GM12874 (cell line): ENCODE results near the gene ARHGEF7.

Source experiments
- TF ChIP-seq, protein P1 (sequence below): IDR thresholded peaks from 2 replicates; pipeline ENCODE4 v1.5.1; 2011; ENCODE audit warnings: low read depth, mild to moderate bottlenecking, control low read depth, low read length, moderate library complexity; ENCODE audit not compliant: insufficient read depth

The ARHGEF7 gene

DNA sequence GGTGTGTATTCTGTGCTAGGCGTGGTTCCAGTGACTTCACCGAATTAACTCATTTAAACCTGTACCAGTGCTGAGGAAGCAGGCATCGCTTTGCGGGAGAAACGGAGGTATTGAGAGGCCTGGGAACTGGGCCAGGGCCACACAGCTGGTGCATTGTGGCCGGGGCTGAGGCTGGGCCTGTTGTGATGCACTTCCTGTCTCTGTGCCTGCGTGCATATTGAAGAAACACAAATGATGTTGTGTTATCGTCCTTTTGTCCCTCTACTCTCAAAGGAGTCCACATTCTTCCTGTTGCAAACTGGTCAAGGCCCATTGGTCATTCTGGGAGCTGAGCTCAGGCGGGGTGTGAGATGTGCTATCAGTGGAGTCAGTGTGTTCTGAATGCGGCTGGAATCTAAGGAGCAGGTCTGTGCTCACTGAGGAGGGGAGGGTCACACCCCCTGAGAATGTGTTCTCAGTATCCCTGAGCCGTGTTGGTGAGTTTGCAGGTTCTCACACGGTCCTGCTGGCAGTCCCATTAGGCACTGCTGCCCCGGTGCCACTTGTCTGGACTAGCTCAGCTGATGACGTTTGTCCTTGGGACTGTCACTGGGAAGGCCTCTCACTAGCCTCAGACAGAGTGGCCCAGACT lies 62.1 kb downstream of the ARHGEF7 start:
- TF ChIP-seq, protein P1, sequence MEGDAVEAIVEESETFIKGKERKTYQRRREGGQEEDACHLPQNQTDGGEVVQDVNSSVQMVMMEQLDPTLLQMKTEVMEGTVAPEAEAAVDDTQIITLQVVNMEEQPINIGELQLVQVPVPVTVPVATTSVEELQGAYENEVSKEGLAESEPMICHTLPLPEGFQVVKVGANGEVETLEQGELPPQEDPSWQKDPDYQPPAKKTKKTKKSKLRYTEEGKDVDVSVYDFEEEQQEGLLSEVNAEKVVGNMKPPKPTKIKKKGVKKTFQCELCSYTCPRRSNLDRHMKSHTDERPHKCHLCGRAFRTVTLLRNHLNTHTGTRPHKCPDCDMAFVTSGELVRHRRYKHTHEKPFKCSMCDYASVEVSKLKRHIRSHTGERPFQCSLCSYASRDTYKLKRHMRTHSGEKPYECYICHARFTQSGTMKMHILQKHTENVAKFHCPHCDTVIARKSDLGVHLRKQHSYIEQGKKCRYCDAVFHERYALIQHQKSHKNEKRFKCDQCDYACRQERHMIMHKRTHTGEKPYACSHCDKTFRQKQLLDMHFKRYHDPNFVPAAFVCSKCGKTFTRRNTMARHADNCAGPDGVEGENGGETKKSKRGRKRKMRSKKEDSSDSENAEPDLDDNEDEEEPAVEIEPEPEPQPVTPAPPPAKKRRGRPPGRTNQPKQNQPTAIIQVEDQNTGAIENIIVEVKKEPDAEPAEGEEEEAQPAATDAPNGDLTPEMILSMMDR, result no peak

- TF ChIP-seq, protein P1, result no peak
Measured at GRCh38 chr13:111177921-111178320, 62.8 kb downstream of the ARHGEF7 start.

DNA sequence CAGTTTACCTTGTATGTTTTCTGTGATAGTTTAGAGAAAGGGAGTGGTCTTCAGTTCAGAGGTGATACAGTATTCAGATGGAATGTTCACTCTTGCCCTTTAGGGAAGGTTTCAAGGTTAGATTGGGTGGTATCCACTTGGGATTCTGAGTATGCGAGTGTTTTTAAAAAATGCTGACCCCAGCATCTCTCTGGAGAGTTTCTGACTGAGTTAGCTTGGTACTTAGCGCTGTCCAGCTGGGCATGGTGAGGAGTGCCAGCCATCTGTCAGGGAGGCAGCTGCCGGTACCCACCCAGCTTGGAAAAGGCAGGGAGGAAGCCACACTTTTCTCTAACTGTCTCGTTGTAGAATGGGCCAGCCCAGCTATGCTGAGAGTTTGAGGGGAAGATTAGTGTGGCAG lies 63.3 kb downstream of the ARHGEF7 start:
- TF ChIP-seq, protein P1, result no peak

DNA sequence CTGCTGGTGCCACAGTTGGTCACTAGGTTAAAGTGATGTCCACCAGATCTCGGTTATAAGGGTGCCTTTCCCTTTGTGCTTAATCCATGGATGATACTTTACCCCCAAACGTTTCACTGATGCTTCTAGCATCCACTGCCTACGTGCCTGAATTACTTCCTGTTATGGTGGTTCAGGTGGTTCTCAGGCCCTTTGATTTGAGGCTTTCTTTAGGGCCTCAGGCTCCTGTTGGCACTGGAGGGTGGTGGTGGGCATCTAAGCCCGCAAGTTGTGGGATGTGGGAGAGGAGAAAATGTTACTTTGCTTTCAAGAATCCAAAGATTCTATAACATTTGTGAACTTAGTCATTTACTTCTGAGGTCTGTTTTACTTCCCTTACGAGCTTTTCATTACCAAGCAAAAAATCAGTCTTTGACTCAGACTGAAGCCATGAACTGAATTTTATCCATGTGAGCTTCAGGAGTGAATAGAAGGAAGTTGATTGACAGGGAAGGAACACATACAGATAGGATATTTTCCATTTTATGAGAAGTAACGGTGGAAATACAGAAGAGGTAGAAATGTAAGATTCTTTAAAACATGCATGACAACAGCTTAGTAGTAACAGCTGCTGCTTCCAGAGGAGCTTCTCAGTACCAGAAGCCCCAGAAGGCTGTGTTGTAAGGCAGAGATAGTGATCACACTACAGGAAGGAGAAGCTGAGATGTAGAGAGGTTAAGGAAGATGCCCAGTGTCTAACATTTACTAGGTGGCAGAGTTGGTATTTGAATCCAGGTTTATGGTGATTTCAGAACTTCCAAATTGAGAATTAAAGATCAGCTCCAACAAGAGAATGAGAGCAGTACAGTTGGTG lies 65.0 kb downstream of the ARHGEF7 start:
- TF ChIP-seq, protein P1, result no peak

DNA sequence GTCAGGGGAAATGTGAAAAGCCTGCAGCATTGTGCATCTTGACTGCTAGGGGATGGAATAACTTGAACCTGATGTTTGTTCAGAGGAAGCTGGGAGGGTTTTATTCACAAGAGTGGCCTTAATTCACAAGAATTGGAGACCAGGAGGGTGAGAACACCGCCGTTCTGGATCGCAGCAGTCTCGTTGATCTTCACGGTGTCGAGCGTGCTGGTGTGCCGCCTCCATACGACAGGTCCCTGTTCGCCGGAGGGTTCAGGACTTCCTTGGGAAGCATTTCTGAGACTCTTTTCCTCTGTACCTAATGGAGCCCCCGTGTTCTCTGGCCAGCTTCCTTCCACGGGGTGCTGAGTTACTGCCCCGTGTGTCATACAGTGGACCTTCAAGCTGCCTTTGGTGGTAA lies 66.9 kb downstream of the ARHGEF7 start:
- TF ChIP-seq, protein P1, result no peak

GRCh38 chr13:111183087-111183645 lies 68.1 kb downstream of the ARHGEF7 start:
- TF ChIP-seq, protein P1, result no peak

- TF ChIP-seq, protein P1, result no peak
Measured at GRCh38 chr13:111183959-111184358, 68.8 kb downstream of the ARHGEF7 start.
